Measurements from ENCODE around the gene LMCD1. TPM values are rescaled to one million over a fixed set of nuclear protein-coding genes. Genes with fewer than 3 reads are reported as not detected.

Gene LMCD1
- total RNA-seq, 1 donor from 2014 or later: 35.0 TPM

- Histone ChIP-seq H3K4me1 (ENCODE audit: control insufficient read depth in 3 of 3, insufficient read depth in 3 of 3, low read length in 3 of 3) (peaks cover 7 to 18% (median 12%) of the 10 kb centered on the region in 3 donors), H3K27ac (ENCODE audit: low read depth, low read length) (peak overlapping the region; percentile 16), H3K36me3 (ENCODE audit: control insufficient read depth in 3 of 3, insufficient read depth in 3 of 3, low read length in 3 of 3) (no peaks in the 10 kb centered on the region), H3K27me3 (ENCODE audit: control insufficient read depth in 3 of 3, insufficient read depth in 3 of 3, low read length in 3 of 3) (no peaks in the 10 kb centered on the region), H3K9me3 (ENCODE audit: control insufficient read depth in 3 of 3, low read length in 3 of 3) (no peaks in the 10 kb centered on the region), H3K4me3 (ENCODE audit: low read length in 3 of 3) (no peak overlapping the region), H3K9ac (ENCODE audit: low read depth in 1 of 3, low read length in 3 of 3) (no peak overlapping the region)
These were observed 79.8 kb downstream of the LMCD1 start for GRCh38 chr3:8581373-8581772.

- no peak overlapping the region for H3K4me3 ChIP-seq (ENCODE audit: low read length in 3 of 3)
- H3K36me3 ChIP-seq (ENCODE audit: control insufficient read depth in 3 of 3, insufficient read depth in 3 of 3, low read length in 3 of 3): no peaks in the 10 kb centered on the region
- H3K9me3 ChIP-seq (ENCODE audit: control insufficient read depth in 3 of 3, low read length in 3 of 3): no peaks in the 10 kb centered on the region
- peak overlapping the region; percentile 16 for H3K27ac ChIP-seq (ENCODE audit: low read depth, low read length)
- H3K9ac ChIP-seq (ENCODE audit: low read depth in 1 of 3, low read length in 3 of 3): no peak overlapping the region
- H3K4me1 ChIP-seq (ENCODE audit: control insufficient read depth in 3 of 3, insufficient read depth in 3 of 3, low read length in 3 of 3): peaks cover 2 to 13% (median 7%) of the 10 kb centered on the region in 3 donors
- no peaks in the 10 kb centered on the region for H3K27me3 ChIP-seq (ENCODE audit: control insufficient read depth in 3 of 3, insufficient read depth in 3 of 3, low read length in 3 of 3)
These were observed 80.3 kb downstream of the LMCD1 start for GRCh38 chr3:8581806-8582445.

GRCh38 chr3:8584661-8585060 is 83.0 kb downstream of the LMCD1 start:
- Histone ChIP-seq H3K4me1 (ENCODE audit: control insufficient read depth in 3 of 3, insufficient read depth in 3 of 3, low read length in 3 of 3) (peaks cover 4 to 11% (median 7%) of the 10 kb centered on the region in 3 donors), H3K9me3 (ENCODE audit: control insufficient read depth in 3 of 3, low read length in 3 of 3) (no peaks in the 10 kb centered on the region), H3K27ac (ENCODE audit: low read depth, low read length) (no peak overlapping the region), H3K27me3 (ENCODE audit: control insufficient read depth in 3 of 3, insufficient read depth in 3 of 3, low read length in 3 of 3) (no peaks in the 10 kb centered on the region), H3K9ac (ENCODE audit: low read depth in 1 of 3, low read length in 3 of 3) (no peak overlapping the region), H3K4me3 (ENCODE audit: low read length in 3 of 3) (no peak overlapping the region), H3K36me3 (ENCODE audit: control insufficient read depth in 3 of 3, insufficient read depth in 3 of 3, low read length in 3 of 3) (no peaks in the 10 kb centered on the region)

GRCh38 chr3:8589880-8590556 is 88.4 kb downstream of the LMCD1 start:
- H3K9ac ChIP-seq (ENCODE audit: low read depth in 1 of 3, low read length in 3 of 3): peak overlapping the region in 2 of 3 donors; percentile 17 to 60
- H3K27me3 ChIP-seq (ENCODE audit: control insufficient read depth in 3 of 3, insufficient read depth in 3 of 3, low read length in 3 of 3): no peaks in the 10 kb centered on the region
- H3K36me3 ChIP-seq (ENCODE audit: control insufficient read depth in 3 of 3, insufficient read depth in 3 of 3, low read length in 3 of 3): no peaks in the 10 kb centered on the region
- no peaks in the 10 kb centered on the region for H3K9me3 ChIP-seq (ENCODE audit: control insufficient read depth in 3 of 3, low read length in 3 of 3)
- peaks cover 44 to 46% (median 45%) of the 10 kb centered on the region in 3 donors for H3K4me1 ChIP-seq (ENCODE audit: control insufficient read depth in 3 of 3, insufficient read depth in 3 of 3, low read length in 3 of 3)
- H3K27ac ChIP-seq (ENCODE audit: low read depth, low read length): peak overlapping the region; percentile 57
- H3K4me3 ChIP-seq (ENCODE audit: low read length in 3 of 3): peak overlapping the region in 1 of 3 donors; percentile 11

DNA sequence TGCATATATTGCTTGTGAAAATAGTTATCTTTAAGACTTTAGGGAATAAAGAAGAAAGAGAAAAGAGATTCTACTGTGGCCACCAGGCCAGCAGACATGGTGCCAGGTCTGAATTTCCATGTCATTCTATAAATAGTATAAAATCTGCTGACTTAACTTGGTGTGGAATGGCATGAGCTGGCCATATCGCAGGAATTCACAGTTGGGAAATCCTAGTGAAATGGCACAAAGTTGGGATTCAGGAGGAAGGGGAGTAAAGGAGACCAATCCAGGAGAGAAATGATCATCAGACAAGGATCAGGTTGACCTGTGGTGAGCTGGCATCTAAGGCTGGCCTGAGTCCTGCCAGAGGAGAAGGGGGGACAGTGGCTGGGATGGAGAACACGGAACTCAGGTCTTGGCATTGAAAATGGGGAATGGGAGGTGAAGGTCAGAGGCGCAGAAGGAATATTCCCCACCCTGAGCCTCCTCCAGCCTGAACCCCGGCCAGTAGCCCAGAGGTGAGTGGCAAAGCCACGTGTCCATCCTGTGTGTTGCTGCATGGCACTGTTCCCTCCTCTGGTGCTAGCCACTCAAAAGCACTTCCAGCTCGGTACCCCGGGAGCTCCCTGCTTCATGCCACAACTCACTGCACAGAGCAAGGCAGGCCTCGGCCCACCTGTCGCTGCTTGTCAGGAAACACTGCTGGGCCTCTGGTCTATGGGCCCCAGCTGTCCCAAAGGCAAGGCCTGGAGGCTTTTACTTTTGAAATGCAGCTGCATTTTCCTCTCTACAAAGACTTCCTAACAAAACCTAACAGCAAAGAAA is 91.6 kb downstream of the LMCD1 start:
- Histone ChIP-seq H3K36me3 (ENCODE audit: control insufficient read depth in 3 of 3, insufficient read depth in 3 of 3, low read length in 3 of 3) (no peaks in the 10 kb centered on the region), H3K27ac (ENCODE audit: low read depth, low read length) (peak overlapping the region; percentile 82), H3K9ac (ENCODE audit: low read depth in 1 of 3, low read length in 3 of 3) (peak overlapping the region; percentile 26 to 77 (median 63)), H3K9me3 (ENCODE audit: control insufficient read depth in 3 of 3, low read length in 3 of 3) (no peaks in the 10 kb centered on the region), H3K27me3 (ENCODE audit: control insufficient read depth in 3 of 3, insufficient read depth in 3 of 3, low read length in 3 of 3) (no peaks in the 10 kb centered on the region), H3K4me1 (ENCODE audit: control insufficient read depth in 3 of 3, insufficient read depth in 3 of 3, low read length in 3 of 3) (peaks cover 73 to 77% (median 76%) of the 10 kb centered on the region in 3 donors), H3K4me3 (ENCODE audit: low read length in 3 of 3) (peak overlapping the region in 2 of 3 donors; percentile 23 to 30)

DNA sequence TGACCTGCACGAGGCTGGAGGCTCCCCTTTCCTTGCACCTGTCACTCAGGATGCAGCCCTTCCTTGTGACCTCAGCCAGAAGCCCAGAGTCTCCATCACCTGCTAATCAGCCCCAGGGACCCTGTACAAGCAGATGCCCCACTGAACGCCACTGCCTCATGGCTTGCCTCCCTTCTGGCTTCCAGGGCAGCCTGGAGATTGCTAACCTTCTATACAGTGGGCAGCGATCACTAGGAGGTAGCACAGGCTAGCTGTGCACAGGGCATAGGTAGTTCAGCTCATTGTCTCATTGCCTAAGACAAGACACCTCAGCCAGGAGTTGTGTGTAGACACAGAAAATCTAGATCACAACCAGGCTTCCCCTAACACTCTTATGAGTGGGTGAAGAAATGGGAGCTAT is 93.6 kb downstream of the LMCD1 start:
- peak overlapping the region in 1 of 3 donors; percentile 45 for H3K4me3 ChIP-seq (ENCODE audit: low read length in 3 of 3)
- H3K36me3 ChIP-seq (ENCODE audit: control insufficient read depth in 3 of 3, insufficient read depth in 3 of 3, low read length in 3 of 3): no peaks in the 10 kb centered on the region
- H3K27ac ChIP-seq (ENCODE audit: low read depth, low read length): peak overlapping the region; percentile 82
- peak overlapping the region in 1 of 3 donors; percentile 76 for H3K9ac ChIP-seq (ENCODE audit: low read depth in 1 of 3, low read length in 3 of 3)
- H3K27me3 ChIP-seq (ENCODE audit: control insufficient read depth in 3 of 3, insufficient read depth in 3 of 3, low read length in 3 of 3): no peaks in the 10 kb centered on the region
- H3K4me1 ChIP-seq (ENCODE audit: control insufficient read depth in 3 of 3, insufficient read depth in 3 of 3, low read length in 3 of 3): peaks cover 77 to 81% (median 79%) of the 10 kb centered on the region in 3 donors
- no peaks in the 10 kb centered on the region for H3K9me3 ChIP-seq (ENCODE audit: control insufficient read depth in 3 of 3, low read length in 3 of 3)

GRCh38 chr3:8595695-8596115 is 94.1 kb downstream of the LMCD1 start:
- peak overlapping the region; percentile 82 for H3K27ac ChIP-seq (ENCODE audit: low read depth, low read length)
- H3K4me3 ChIP-seq (ENCODE audit: low read length in 3 of 3): no peak overlapping the region
- peak overlapping the region in 2 of 3 donors; percentile 18 to 76 for H3K9ac ChIP-seq (ENCODE audit: low read depth in 1 of 3, low read length in 3 of 3)
- no peaks in the 10 kb centered on the region for H3K36me3 ChIP-seq (ENCODE audit: control insufficient read depth in 3 of 3, insufficient read depth in 3 of 3, low read length in 3 of 3)
- H3K4me1 ChIP-seq (ENCODE audit: control insufficient read depth in 3 of 3, insufficient read depth in 3 of 3, low read length in 3 of 3): peaks cover 74 to 78% (median 75%) of the 10 kb centered on the region in 3 donors
- no peaks in the 10 kb centered on the region for H3K27me3 ChIP-seq (ENCODE audit: control insufficient read depth in 3 of 3, insufficient read depth in 3 of 3, low read length in 3 of 3)
- no peaks in the 10 kb centered on the region for H3K9me3 ChIP-seq (ENCODE audit: control insufficient read depth in 3 of 3, low read length in 3 of 3)

GRCh38 chr3:8596321-8597218 is 94.9 kb downstream of the LMCD1 start:
- Histone ChIP-seq H3K27me3 (ENCODE audit: control insufficient read depth in 3 of 3, insufficient read depth in 3 of 3, low read length in 3 of 3) (no peaks in the 10 kb centered on the region), H3K27ac (ENCODE audit: low read depth, low read length) (peak overlapping the region; percentile 82), H3K4me3 (ENCODE audit: low read length in 3 of 3) (peak overlapping the region; percentile 4 to 20 (median 9)), H3K36me3 (ENCODE audit: control insufficient read depth in 3 of 3, insufficient read depth in 3 of 3, low read length in 3 of 3) (no peaks in the 10 kb centered on the region), H3K4me1 (ENCODE audit: control insufficient read depth in 3 of 3, insufficient read depth in 3 of 3, low read length in 3 of 3) (peaks cover 68 to 71% (median 71%) of the 10 kb centered on the region in 3 donors), H3K9ac (ENCODE audit: low read depth in 1 of 3, low read length in 3 of 3) (peak overlapping the region; percentile 19 to 76 (median 66)), H3K9me3 (ENCODE audit: control insufficient read depth in 3 of 3, low read length in 3 of 3) (no peaks in the 10 kb centered on the region)

GRCh38 chr3:8597219-8597853 is 95.7 kb downstream of the LMCD1 start:
- no peaks in the 10 kb centered on the region for H3K36me3 ChIP-seq (ENCODE audit: control insufficient read depth in 3 of 3, insufficient read depth in 3 of 3, low read length in 3 of 3)
- peaks cover 61 to 65% (median 64%) of the 10 kb centered on the region in 3 donors for H3K4me1 ChIP-seq (ENCODE audit: control insufficient read depth in 3 of 3, insufficient read depth in 3 of 3, low read length in 3 of 3)
- no peaks in the 10 kb centered on the region for H3K27me3 ChIP-seq (ENCODE audit: control insufficient read depth in 3 of 3, insufficient read depth in 3 of 3, low read length in 3 of 3)
- peak overlapping the region; percentile 4 to 20 (median 9) for H3K4me3 ChIP-seq (ENCODE audit: low read length in 3 of 3)
- peak overlapping the region; percentile 19 to 76 (median 66) for H3K9ac ChIP-seq (ENCODE audit: low read depth in 1 of 3, low read length in 3 of 3)
- H3K27ac ChIP-seq (ENCODE audit: low read depth, low read length): peak overlapping the region; percentile 82
- H3K9me3 ChIP-seq (ENCODE audit: control insufficient read depth in 3 of 3, low read length in 3 of 3): no peaks in the 10 kb centered on the region
